ENCODE results near the gene ZNF829.

The ZNF829 gene

DNA sequence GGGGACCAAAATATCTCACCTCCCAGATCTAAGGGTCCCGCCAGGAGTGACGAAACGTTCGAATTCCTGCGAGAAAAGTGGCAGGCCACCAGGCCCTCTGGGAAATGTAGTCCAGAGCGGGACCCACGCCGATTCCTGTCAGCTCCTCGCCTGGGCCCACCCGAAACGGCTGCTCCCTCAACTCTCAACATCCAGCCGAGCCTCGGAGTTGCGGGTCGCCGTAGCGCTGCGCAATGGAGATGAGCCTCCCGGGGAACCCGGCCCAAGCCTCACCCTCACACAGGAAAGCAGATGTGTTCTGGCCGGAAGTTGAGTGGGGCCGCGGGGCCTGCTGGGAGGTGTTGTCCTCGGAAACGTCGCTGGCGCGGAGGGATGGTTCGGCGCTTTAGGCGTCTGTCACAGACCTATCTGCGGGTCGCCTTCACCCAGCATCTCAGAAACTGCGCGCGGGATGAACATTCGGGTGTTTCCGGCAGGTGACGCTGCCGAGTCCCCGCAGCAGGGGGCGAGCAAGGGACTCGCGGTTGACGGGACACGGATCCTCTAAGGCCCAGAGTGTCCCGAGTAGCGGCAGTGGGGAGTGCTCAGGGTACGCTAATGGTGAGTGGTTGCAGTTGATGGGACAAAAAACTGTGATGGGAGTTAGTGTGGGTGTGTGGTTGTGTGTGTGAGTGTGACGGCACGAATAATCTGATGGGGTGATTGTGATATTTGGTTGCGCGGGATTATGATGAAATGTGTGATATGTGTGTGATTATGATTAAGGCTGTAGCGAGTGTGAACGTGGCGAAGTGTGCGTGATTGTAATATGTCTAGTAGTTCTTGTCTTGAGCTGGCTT, at the start of gene ZNF829, which contains the start of gene ZNF568:
TSS of gene ZNF829 (minus strand) at position 300 of the 839 bp plus-strand sequence. CDS start 1,124 bp downstream, outside the sequence.
TSS of gene ZNF568 (plus strand) at position 341 of the 839 bp plus-strand sequence. CDS start 6,439 bp downstream, outside the sequence.
- Mint-ChIP-seq H3K9me3 (peaks cover 10% of the 10 kb centered on the region), H3K36me3 (peaks cover 56% of the 10 kb centered on the region), H3K27ac (peak within 1 kb of the TSS; percentile 97), H3K4me3 (peak within 1 kb of the TSS; percentile 91), H3K4me1 (peaks cover 28% of the 10 kb centered on the region)
- ATAC-seq (peak; percentile 98), DNase-seq (ENCODE audit: low spot score in 2 of 2) (peak; percentile 79 to 95)

DNA sequence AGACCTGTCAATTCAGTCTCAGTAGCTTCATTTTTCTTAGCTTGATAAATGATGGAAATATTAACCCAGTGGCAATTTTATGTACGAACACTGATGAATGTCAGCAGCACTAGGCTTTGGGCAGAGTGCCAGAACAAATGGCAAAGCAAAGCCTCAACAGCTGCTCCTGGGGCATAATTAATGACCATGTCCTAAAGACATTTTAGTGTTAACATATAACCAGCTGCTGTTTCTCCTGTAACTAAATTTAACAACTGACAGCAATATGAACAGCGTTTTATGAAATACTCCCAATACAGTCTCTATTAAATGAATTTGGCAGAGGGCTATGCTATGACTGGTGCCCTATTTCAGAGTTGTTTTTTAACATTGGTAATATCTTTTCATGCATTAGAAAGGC, 47.2 kb upstream of the ZNF829 start:
- no peak overlapping the region for H3K4me3 Mint-ChIP-seq
- peaks cover 11% of the 10 kb centered on the region for H3K9me3 Mint-ChIP-seq
- ATAC-seq: no peak
- no peak overlapping the region for H3K27ac Mint-ChIP-seq
- no peak for DNase-seq (ENCODE audit: low spot score in 2 of 2)
- H3K36me3 Mint-ChIP-seq: no peaks in the 10 kb centered on the region
- H3K4me1 Mint-ChIP-seq: no peaks in the 10 kb centered on the region

DNA sequence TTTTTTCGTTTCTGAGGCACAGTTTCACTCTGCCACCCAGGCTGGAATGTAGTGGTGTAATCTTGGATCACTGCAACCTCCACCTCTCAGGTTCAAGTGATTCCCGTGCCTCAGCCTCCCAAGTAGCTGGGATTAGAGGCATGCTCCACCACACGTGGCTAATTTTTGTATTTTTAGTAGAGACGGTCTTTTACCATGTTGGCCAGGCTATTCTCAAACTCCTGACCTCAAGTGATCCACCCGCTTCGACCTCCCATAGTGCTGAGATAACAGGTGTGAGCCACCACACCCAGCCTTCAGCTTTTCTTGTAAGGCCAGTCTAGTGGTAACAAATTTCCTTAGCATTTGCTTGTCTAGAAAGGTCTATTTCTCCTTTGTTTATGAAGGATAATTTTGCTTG, 46.3 kb upstream of the ZNF829 start:
- Mint-ChIP-seq H3K36me3 (no peaks in the 10 kb centered on the region), H3K4me3 (no peak overlapping the region), H3K4me1 (no peaks in the 10 kb centered on the region), H3K9me3 (peaks cover 14% of the 10 kb centered on the region), H3K27ac (no peak overlapping the region)
- ATAC-seq (no peak), DNase-seq (ENCODE audit: low spot score in 2 of 2) (no peak)

DNA sequence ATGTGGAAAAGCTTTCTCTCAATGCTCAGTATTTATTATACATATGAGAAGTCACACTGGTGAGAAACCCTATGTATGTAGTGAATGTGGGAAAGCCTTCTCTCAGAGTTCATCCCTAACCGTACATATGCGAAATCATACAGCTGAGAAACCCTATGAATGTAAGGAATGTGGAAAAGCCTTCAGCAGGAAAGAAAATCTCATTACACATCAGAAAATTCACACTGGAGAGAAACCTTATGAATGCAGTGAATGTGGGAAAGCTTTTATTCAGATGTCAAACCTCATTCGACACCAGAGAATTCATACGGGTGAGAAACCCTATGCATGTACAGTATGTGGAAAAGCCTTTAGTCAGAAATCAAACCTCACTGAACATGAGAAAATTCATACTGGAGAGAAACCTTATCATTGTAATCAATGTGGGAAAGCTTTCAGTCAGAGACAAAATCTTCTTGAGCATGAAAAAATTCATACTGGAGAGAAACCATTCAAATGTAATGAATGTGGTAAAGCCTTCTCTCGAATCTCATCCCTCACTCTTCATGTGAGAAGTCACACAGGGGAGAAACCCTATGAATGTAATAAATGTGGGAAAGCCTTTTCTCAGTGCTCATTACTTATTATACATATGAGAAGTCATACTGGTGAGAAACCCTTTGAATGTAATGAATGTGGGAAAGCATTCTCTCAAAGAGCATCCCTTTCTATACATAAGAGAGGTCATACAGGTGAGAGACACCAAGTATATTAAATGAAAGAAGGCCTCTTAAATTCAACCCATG, 34.4 kb upstream of the ZNF829 start:
- H3K4me3 Mint-ChIP-seq: no peak overlapping the region
- H3K36me3 Mint-ChIP-seq: peaks cover 40% of the 10 kb centered on the region
- ATAC-seq (no peak), DNase-seq (ENCODE audit: low spot score in 2 of 2) (no peak)
- H3K4me1 Mint-ChIP-seq: no peaks in the 10 kb centered on the region
- no peak overlapping the region for H3K27ac Mint-ChIP-seq
- peaks cover 21% of the 10 kb centered on the region for H3K9me3 Mint-ChIP-seq

DNA sequence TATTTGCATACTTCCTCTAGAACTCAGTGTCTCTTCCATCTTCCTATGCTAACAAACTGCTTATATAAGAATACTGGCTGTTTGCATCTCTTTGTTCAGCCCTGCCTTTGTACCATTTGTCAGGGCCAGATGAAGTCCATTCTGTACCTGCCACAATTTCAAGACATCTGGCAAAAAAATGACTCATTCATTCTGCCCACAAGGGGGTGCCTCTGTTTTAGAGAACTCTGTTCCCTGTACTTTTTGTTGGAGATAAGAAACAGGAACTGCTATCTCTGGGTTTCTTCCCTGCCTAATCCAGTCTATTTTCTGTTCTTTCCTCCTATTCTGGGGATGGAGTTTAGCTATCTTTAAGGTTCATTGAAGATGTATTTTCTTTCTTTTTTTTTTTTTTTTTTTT, 23.1 kb upstream of the ZNF829 start:
- Mint-ChIP-seq H3K36me3 (peaks cover 83% of the 10 kb centered on the region), H3K4me3 (no peak overlapping the region), H3K27ac (no peak overlapping the region), H3K9me3 (peaks cover 33% of the 10 kb centered on the region), H3K4me1 (no peaks in the 10 kb centered on the region)
- no peak for ATAC-seq
- no peak for DNase-seq (ENCODE audit: low spot score in 2 of 2)

DNA sequence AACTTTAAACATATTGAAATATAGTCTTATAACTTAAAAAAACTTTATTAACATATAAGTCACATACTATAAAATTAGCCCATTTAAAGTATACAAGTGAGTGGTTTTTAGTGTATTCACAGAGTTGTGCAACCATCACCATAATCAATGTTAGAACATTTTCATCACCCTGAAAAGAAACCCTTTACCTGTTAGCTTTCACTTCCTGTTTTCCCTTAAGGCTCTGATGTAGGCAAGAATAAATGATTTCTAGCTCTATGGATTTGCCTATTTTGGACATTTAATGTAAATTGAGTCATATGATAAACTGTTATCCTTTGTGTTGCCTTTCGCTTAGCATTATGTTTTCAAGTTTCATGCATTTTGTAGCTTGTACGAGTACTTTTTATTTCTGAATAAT, 15.6 kb upstream of the ZNF829 start:
- no peak overlapping the region for H3K27ac Mint-ChIP-seq
- no peak for ATAC-seq
- H3K4me1 Mint-ChIP-seq: no peaks in the 10 kb centered on the region
- peaks cover 22% of the 10 kb centered on the region for H3K9me3 Mint-ChIP-seq
- no peak for DNase-seq (ENCODE audit: low spot score in 2 of 2)
- no peak overlapping the region for H3K4me3 Mint-ChIP-seq
- peaks cover 33% of the 10 kb centered on the region for H3K36me3 Mint-ChIP-seq

DNA sequence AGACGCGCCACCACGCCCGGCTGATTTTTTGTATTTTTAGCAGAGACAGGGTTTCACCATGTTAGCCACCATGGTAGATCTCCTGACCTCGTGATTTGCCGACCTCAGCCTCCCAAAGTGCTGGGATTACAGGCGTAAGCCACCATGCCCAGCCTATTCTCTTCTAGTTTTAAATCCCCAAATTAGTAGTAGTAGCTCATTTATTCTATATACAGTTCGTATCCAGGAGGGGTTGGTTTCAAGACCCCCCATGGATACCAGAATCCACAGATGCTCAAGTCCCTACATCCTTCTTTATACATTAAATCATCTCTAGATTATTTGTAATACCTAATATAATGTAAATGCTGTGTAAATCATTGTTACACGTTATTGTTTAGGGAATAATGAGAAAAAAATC, 2.0 kb upstream of the ZNF829 start:
- ATAC-seq (no peak), DNase-seq (ENCODE audit: low spot score in 2 of 2) (no peak)
- H3K4me1 Mint-ChIP-seq: peaks cover 28% of the 10 kb centered on the region
- H3K9me3 Mint-ChIP-seq: peaks cover 14% of the 10 kb centered on the region
- peaks cover 55% of the 10 kb centered on the region for H3K36me3 Mint-ChIP-seq
- peak overlapping the region; percentile 91 for H3K4me3 Mint-ChIP-seq
- no peak overlapping the region for H3K27ac Mint-ChIP-seq

DNA sequence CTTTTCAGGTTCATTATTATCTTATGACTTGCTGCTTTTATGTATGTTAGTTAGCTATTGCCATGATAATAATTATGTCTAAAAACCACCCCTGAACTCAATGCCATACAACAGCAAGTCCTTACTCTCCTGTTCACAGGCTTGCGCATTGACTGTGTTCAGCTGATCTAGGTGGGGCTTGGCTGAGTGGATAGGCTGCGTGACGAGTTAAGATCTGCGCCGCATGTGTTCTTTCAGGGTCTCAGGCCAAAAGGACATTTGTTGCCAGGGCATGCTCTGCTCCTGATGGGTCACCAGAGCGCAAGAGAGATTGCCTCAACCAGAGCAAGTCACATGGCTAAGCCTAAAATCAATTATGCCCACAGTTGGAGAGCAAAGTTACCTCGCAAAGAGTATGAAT, 900 bp upstream of the ZNF829 start:
- Mint-ChIP-seq H3K36me3 (peaks cover 63% of the 10 kb centered on the region), H3K9me3 (peaks cover 12% of the 10 kb centered on the region)
- DNase-seq (ENCODE audit: low spot score in 2 of 2): no peak

DNA sequence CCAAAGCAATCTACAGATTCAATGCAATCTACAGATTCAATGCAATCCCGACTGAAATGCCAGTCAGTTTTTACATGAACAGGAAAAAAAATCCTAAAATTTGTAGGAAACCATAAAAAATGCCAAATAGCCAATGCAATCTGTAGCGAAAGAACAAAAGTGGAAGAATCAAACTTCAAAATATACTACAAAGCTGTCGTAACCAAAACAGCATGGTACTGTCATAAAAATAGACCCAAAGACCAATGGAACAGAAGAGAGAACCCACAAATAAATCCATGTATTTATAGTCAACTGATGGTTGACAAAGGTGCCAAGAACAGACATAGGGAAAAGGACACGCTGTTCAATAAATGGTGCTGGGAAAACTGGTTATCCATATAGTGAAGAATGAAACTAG, 17.7 kb downstream of the ZNF829 start:
- ATAC-seq (no peak), DNase-seq (ENCODE audit: low spot score in 2 of 2) (no peak)
- Mint-ChIP-seq H3K4me1 (no peaks in the 10 kb centered on the region), H3K9me3 (peaks cover 48% of the 10 kb centered on the region), H3K27ac (no peak overlapping the region), H3K4me3 (no peak overlapping the region), H3K36me3 (peaks cover 93% of the 10 kb centered on the region)

More for the DNA sequence above, 900 bp upstream of the ZNF829 start:
- Mint-ChIP-seq H3K4me3 (peak overlapping the region; percentile 91), H3K4me1 (peaks cover 28% of the 10 kb centered on the region), H3K27ac (peak overlapping the region; percentile 97)
- ATAC-seq: no peak

DNA sequence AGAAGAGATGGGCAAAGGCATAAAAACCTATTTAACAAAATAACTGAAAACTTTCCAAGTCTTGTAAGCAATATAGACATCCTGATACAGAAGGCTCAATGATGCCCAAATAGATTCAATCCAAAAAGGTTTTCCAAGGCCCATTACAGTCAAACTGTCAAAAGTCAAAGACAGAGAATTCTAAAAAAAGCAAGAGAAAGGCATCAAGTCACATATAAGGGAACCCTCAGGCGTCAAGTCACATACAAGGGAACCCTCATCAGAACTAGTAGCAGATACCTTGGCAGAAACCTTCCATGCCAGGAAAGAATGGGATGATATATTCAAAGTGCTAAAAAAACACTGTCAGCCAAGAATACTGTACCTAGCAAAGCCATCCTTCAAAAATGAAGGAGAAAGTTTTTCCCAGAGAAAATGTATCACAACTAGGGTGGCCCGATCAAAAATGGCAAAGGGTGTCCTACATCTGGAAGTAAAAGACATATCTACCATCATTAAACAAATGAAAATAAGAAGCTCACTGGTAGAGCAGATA, 21.2 kb downstream of the ZNF829 start:
- Mint-ChIP-seq H3K4me1 (no peaks in the 10 kb centered on the region), H3K9me3 (peaks cover 58% of the 10 kb centered on the region), H3K27ac (no peak overlapping the region), H3K4me3 (no peak overlapping the region), H3K36me3 (peaks cover 78% of the 10 kb centered on the region)
- no peak for DNase-seq (ENCODE audit: low spot score in 2 of 2)
- ATAC-seq: no peak

DNA sequence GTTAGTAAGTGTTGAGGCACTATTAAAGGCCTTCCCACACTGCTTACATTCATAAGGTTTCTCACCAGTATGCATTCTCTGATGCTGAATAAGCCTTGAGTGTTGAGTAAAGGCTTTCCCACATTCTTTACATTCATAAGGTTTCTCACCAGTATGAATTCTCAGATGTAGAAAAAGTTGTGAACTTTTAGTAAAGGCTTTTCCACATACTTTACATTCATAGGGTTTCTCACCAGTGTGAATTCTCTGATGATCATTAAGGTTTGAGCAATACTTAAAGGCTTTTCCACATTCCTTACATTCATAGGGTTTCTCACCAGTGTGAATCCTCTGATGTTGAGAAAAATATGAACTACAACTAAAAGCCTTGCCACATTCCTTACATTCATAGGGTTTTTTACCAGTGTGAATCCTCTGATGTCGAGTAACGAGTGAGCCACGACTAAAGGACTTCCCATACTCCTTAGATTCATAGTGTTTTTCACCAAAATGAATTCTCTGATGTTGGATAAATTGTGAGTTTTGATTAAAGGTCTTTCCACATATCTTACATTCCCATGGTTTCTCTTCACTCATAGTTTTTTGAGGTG, 24.2 kb downstream of the ZNF829 start:
- ATAC-seq (no peak), DNase-seq (ENCODE audit: low spot score in 2 of 2) (no peak)
- Mint-ChIP-seq H3K4me1 (no peaks in the 10 kb centered on the region), H3K9me3 (peaks cover 55% of the 10 kb centered on the region), H3K27ac (no peak overlapping the region), H3K4me3 (no peak overlapping the region), H3K36me3 (peaks cover 51% of the 10 kb centered on the region)

DNA sequence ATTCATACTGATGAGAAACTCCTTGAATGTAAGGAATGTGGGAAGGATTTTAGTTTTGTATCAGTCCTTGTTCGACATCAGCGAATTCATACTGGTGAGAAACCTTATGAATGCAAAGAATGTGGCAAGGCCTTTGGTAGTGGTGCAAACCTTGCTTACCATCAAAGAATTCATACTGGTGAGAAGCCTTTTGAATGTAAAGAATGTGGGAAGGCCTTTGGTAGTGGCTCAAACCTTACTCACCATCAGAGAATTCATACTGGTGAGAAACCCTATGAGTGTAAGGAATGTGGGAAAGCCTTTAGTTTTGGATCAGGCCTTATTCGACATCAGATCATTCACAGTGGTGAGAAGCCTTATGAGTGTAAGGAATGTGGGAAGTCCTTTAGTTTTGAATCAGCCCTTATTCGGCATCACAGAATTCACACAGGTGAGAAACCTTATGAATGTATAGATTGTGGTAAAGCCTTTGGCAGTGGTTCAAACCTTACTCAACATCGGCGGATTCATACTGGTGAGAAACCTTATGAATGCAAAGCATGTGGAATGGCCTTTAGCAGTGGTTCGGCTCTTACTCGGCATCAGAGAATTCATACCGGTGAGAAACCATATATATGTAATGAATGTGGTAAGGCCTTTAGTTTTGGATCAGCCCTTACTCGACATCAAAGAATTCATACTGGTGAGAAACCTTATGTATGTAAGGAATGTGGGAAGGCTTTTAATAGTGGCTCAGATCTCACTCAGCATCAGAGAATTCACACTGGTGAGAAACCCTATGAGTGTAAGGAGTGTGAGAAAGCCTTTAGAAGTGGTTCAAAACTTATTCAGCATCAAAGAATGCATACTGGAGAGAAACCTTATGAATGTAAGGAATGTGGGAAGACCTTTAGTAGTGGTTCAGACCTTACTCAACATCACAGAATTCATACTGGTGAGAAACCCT, 38.8 kb downstream of the ZNF829 start:
- Mint-ChIP-seq H3K27ac (no peak overlapping the region), H3K4me1 (no peaks in the 10 kb centered on the region), H3K4me3 (no peak overlapping the region), H3K36me3 (peaks cover 54% of the 10 kb centered on the region), H3K9me3 (peaks cover 45% of the 10 kb centered on the region)
- DNase-seq (ENCODE audit: low spot score in 2 of 2) (no peak), ATAC-seq (no peak)

DNA sequence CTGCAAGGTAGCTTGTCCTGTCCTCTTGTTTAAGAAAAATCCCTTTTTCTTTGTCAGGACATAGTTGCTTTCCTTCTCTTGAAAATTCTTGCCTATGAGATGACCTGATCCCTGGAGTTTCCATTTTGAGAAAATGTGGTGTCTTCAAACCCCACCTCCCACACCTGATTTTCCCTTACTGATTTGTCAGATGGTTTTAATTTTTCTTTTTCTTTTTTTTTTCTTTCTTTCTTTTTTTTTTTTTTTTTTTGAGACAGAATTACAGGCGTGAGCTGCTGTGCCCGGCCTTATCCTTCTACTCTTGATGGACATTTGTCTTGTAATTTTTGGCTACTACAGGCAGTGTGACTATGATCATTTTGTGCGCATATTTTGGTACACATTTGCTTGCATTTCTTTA, 64.2 kb downstream of the ZNF829 start:
- H3K4me3 Mint-ChIP-seq: no peak overlapping the region
- H3K36me3 Mint-ChIP-seq: peaks cover 65% of the 10 kb centered on the region
- H3K9me3 Mint-ChIP-seq: peaks cover 12% of the 10 kb centered on the region
- no peak for DNase-seq (ENCODE audit: low spot score in 2 of 2)
- no peak for ATAC-seq
- H3K4me1 Mint-ChIP-seq: peaks cover 4% of the 10 kb centered on the region
- no peak overlapping the region for H3K27ac Mint-ChIP-seq

Data from stimulated activated effector memory CD8-positive, alpha-beta T cell treated with anti-CD3 and anti-CD28 coated beads, Interleukin-12 subunit alpha, Interleukin-12 subunit beta, amount 100 ng/mL, for 72 hours (primary cell).